PC-9 (cell line): ENCODE results near the gene SELENOW. TPM values are rescaled to one million over a fixed set of nuclear protein-coding genes. Genes with fewer than 3 reads are reported as not detected.

Source experiments
- BruUV-seq: library from RNA; stranded (reverse); fragments of 400-500 nt; replicated peaks from 2 replicates; lab custom pipeline; 2021; lab: Mats Ljungman, UMichigan
- CTCF ChIA-PET: fragments of 300-600 bp; sonication (Branson Sonifier 250); formaldehyde crosslinking; loops from one replicate; lab custom pipeline; 2022; ENCODE audit warnings: antibody characterized with exemption; lab: Charles Lee
- POLR2A ChIA-PET: fragments of 300-600 bp; sonication (Branson Sonifier 250); formaldehyde crosslinking; loops from one replicate; lab custom pipeline; 2022; ENCODE audit warnings: antibody characterized with exemption; ENCODE audit not compliant: unreplicated experiment; lab: Charles Lee
- DNase-seq, 2 experiments: peaks; one replicate each; pipeline versions ENCODE4 v3.0.0 to v3.0.0-alpha.2; 2015 to 2022; ENCODE audit warnings: mixed read lengths in 1 of 2
- H2AFZ ChIP-seq: fragments of 200-600 bp; sonication (generic); 2 replicates; pipeline ENCODE4 v1.8.1; 2017; ENCODE audit warnings: antibody characterized with exemption
- H3F3A ChIP-seq: fragments of 200-600 bp; sonication (generic); 2 replicates; pipeline ENCODE4 v1.8.1; 2017; ENCODE audit warnings: antibody characterized with exemption, mild to moderate bottlenecking, low read depth; ENCODE audit not compliant: insufficient read depth
- H3K27ac ChIP-seq: fragments of 200-600 bp; sonication (generic); 2 replicates; pipeline ENCODE4 v1.6.1; 2016; ENCODE audit warnings: mixed run types
- H3K27me3 ChIP-seq: fragments of 200-600 bp; sonication (generic); 2 replicates; pipeline ENCODE4 v1.6.1; 2016; ENCODE audit warnings: low read depth, mixed run types; ENCODE audit not compliant: insufficient read depth
- H3K36me3 ChIP-seq: fragments of 200-600 bp; sonication (generic); 2 replicates; pipeline ENCODE4 v1.6.1; 2016; ENCODE audit warnings: low read depth, mixed run types
- H3K4me1 ChIP-seq: fragments of 200-600 bp; sonication (generic); replicated peaks from 2 replicates; pipeline ENCODE4 v1.6.1; 2016; ENCODE audit warnings: mixed run types; ENCODE audit not compliant: insufficient read depth
- H3K4me2 ChIP-seq: fragments of 200-600 bp; sonication (generic); 2 replicates; pipeline ENCODE4 v1.6.1; 2017; ENCODE audit warnings: mixed run types
- H3K4me3 ChIP-seq: fragments of 200-600 bp; sonication (generic); 2 replicates; pipeline ENCODE4 v1.6.1; 2016; ENCODE audit warnings: mixed run types
- H3K79me2 ChIP-seq: fragments of 200-600 bp; sonication (generic); 2 replicates; pipeline ENCODE4 v1.6.1; 2017; ENCODE audit warnings: low read depth, mixed run types
- H3K9me2 ChIP-seq: fragments of 200-600 bp; sonication (generic); 2 replicates; pipeline ENCODE4 v1.8.1; 2017; ENCODE audit warnings: mild to moderate bottlenecking; ENCODE audit not compliant: insufficient read depth
- H3K9me3 ChIP-seq: fragments of 200-600 bp; sonication (generic); 2 replicates; pipeline ENCODE4 v1.8.1; 2016; ENCODE audit warnings: low read depth; ENCODE audit not compliant: insufficient read depth
- H4K20me1 ChIP-seq: fragments of 200-600 bp; sonication (generic); 2 replicates; pipeline ENCODE4 v1.8.1; 2017; ENCODE audit not compliant: insufficient read depth
- EZH2 ChIP-seq: fragments of 200-600 bp; sonication (generic); IDR thresholded peaks from 2 replicates; pipeline ENCODE4 v1.8.0; 2017; ENCODE audit warnings: antibody characterized with exemption, low read depth
- intact Hi-C: fragments of 100-400 bp; cut with micrococcal nuclease; formaldehyde crosslinking; loops from one replicate; pipeline ENCODE4 v1.10.0; 2022; ENCODE audit not compliant: unreplicated experiment
- total RNA-seq: library from RNA; stranded (reverse); gene quantifications from 2 replicates; pipeline ENCODE4 v1.2.3, GENCODE V29; 2021
- TF ChIP-seq, protein P1 (sequence below): fragments of 200-600 bp; sonication (generic); conservative IDR thresholded peaks from 2 replicates; pipeline ENCODE4 v1.6.1; 2017; ENCODE audit warnings: mixed run types, antibody characterized with exemption, mild to moderate bottlenecking, moderate library complexity

The SELENOW gene
- total RNA-seq, 1 experiment from 2014 or later: 186 TPM

DNA sequence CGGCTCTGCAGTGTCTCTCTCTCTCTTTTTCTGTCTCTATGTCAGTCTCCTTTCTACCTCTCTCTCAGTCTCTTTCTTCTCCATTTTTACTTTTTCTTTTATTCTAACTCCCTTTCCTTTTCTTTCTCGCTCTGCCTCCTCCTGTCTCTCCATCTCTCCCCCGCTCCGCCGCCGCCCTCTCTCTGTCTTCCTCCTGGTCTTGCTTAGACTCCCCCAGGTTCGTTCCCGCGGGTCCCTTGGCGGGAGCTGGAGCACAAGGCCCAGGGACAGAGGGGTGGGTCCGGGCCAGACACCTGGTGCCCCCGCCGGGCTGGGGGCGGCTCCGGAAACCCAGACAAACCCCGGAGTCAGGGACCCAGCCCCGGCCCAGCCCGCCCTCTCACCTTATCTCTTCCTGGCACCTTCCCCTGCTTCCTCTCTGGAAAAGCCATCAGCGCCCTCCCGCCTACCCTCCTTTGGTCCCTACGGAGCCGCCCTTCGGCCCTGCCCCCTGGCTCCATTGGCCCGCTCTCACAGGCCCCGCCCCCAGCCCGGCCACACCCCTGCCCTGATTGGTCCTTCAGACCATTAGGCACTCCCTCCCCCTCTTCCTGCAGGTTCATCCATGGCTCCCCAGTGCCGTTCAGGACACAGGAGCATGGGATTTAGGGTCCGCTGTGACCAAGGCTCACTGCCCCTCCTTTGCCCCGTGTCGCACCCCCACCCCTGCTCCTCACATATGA, 48.5 kb upstream of the SELENOW start:
- intact Hi-C loops: loop anchor here (1.0 kb wide), 2 partner anchors 13 to 17 kb away; partner anchors contain the start of gene EHD2
- Histone ChIP-seq H3K36me3 (no peaks in the 10 kb centered on the region), H3K4me1 (peaks cover 35% of the 10 kb centered on the region), H4K20me1 (no peaks in the 10 kb centered on the region), H3F3A (peaks cover 34% of the 10 kb centered on the region), H3K27me3 (no peaks in the 10 kb centered on the region), H3K27ac (peak overlapping the region; percentile 97), H3K4me2 (peak overlapping the region; percentile 92), H3K9me3 (no peaks in the 10 kb centered on the region), H3K4me3 (peak overlapping the region; percentile 70), H3K79me2 (no peaks in the 10 kb centered on the region), H2AFZ (peak overlapping the region; percentile 74; the same call in 1 of the 2 replicates), H3K9me2 (no peaks in the 10 kb centered on the region)
- TF ChIP-seq EZH2: no peak
- TF ChIP-seq, protein P1, sequence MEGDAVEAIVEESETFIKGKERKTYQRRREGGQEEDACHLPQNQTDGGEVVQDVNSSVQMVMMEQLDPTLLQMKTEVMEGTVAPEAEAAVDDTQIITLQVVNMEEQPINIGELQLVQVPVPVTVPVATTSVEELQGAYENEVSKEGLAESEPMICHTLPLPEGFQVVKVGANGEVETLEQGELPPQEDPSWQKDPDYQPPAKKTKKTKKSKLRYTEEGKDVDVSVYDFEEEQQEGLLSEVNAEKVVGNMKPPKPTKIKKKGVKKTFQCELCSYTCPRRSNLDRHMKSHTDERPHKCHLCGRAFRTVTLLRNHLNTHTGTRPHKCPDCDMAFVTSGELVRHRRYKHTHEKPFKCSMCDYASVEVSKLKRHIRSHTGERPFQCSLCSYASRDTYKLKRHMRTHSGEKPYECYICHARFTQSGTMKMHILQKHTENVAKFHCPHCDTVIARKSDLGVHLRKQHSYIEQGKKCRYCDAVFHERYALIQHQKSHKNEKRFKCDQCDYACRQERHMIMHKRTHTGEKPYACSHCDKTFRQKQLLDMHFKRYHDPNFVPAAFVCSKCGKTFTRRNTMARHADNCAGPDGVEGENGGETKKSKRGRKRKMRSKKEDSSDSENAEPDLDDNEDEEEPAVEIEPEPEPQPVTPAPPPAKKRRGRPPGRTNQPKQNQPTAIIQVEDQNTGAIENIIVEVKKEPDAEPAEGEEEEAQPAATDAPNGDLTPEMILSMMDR: no peak
- DNase-seq: peak; percentile 82 to 91
- ChIA-PET POLR2A (interaction anchor here (0.5 kb wide), 1 partner anchor 455 kb away, joined by 29 read pairs; the partner anchor contains the start of gene INAFM1), CTCF (interaction anchor here (0.6 kb wide), 1 partner anchor 1242 kb away, joined by 3 read pairs; no protein-coding TSS in a partner anchor)
- BruUV-seq: TSS peak; percentile 75

DNA sequence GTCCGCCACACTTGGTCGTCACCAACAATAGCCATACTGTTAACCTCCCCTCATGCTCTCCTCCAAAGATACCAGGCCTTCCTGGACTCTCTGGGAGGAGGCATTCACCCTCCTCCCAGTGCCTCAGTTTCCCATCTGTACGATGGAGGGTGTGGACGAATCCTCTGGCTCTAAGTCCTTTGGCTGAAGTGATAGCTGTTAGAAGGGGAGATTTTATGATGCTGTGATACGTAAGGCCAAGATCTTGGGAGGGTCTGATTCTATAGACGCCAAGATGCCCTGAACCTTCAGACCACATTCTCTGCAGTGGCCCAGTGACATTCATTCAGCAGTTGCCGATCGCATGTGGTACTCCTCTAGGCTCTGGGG, 48.0 kb upstream of the SELENOW start:
- Histone ChIP-seq H3K4me2 (peak overlapping the region; percentile 92), H3K27ac (no peak overlapping the region), H3K4me1 (peaks cover 35% of the 10 kb centered on the region), H3F3A (peaks cover 38% of the 10 kb centered on the region), H3K4me3 (peak overlapping the region; percentile 70; the same call in 1 of the 2 replicates), H2AFZ (no peak overlapping the region), H4K20me1 (no peaks in the 10 kb centered on the region), H3K79me2 (no peaks in the 10 kb centered on the region), H3K36me3 (no peaks in the 10 kb centered on the region), H3K9me2 (no peaks in the 10 kb centered on the region), H3K27me3 (no peaks in the 10 kb centered on the region), H3K9me3 (no peaks in the 10 kb centered on the region)
- ChIA-PET CTCF (no interaction called here), POLR2A (no interaction called here)
- intact Hi-C loops: no loop called here
- no peak for DNase-seq
- no TSS peak for BruUV-seq
- TF ChIP-seq, protein P1: no peak
- no peak for TF ChIP-seq EZH2

DNA sequence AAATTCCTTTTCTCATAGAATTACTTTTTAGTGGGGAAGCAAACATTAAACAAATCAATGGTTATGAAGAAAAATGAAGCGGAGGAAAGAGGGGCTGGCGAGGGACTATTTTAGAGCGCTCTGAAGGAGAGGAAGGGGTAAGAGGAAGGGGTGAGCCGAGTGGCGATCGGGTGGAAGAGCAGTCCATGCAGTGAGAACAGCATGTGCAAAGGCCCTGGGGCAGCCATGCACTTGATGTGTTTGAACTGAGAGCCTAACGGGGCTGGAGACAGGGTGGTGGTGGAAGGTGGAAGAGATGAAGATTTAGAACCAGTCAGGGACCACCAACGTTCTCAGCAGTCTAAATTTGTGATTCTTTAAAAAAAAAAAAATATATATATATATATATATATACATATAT, 47.6 kb upstream of the SELENOW start:
- intact Hi-C loops: no loop called here
- Histone ChIP-seq H3K4me3 (no peak overlapping the region), H3F3A (peaks cover 38% of the 10 kb centered on the region), H3K4me2 (no peak overlapping the region), H4K20me1 (no peaks in the 10 kb centered on the region), H3K36me3 (no peaks in the 10 kb centered on the region), H3K27me3 (no peaks in the 10 kb centered on the region), H3K9me3 (no peaks in the 10 kb centered on the region), H2AFZ (no peak overlapping the region), H3K9me2 (no peaks in the 10 kb centered on the region), H3K79me2 (no peaks in the 10 kb centered on the region), H3K27ac (no peak overlapping the region), H3K4me1 (peaks cover 35% of the 10 kb centered on the region)
- CTCF ChIA-PET: no interaction called here
- TF ChIP-seq, protein P1: no peak
- TF ChIP-seq EZH2: no peak
- POLR2A ChIA-PET: no interaction called here
- no TSS peak for BruUV-seq
- no peak for DNase-seq
